Testis (tissue), 3 donors: Measurements from ENCODE around the gene PODXL2. TPM values are rescaled to one million over a fixed set of nuclear protein-coding genes. Genes with fewer than 3 reads are reported as not detected.

Experiments used
- DNase-seq: peaks from one replicate; pipeline ENCODE4 v3.0.0-alpha.2; 2019
- H3K27ac ChIP-seq, 2 donors: fragments of 200-600 bp; sonication (generic); one replicate each; pipeline ENCODE4 v1.5.1; 2019
- H3K27me3 ChIP-seq: fragments of 200-600 bp; sonication (generic); one replicate; pipeline ENCODE4 v1.5.1; 2019
- H3K36me3 ChIP-seq: fragments of 200-600 bp; sonication (generic); one replicate; pipeline ENCODE4 v1.5.1; 2017; ENCODE audit warnings: low read depth; ENCODE audit errors: missing control alignments
- H3K4me1 ChIP-seq: fragments of 200-600 bp; sonication (generic); one replicate; pipeline ENCODE4 v1.5.1; 2019
- H3K4me3 ChIP-seq, 2 donors: fragments of 200-600 bp; sonication (generic); one replicate each; pipeline ENCODE4 v1.5.1; 2017 to 2019
- H3K9me3 ChIP-seq: fragments of 200-600 bp; sonication (generic); one replicate; pipeline ENCODE4 v1.5.1; 2017
- POLR2A ChIP-seq: fragments of 450-650 bp; IDR thresholded peaks from one replicate; pipeline ENCODE4 v1.6.1; 2017; ENCODE audit warnings: antibody characterized with exemption, mild to moderate bottlenecking, moderate library complexity
- WGBS, 2 donors: methylation state at CpG; one replicate each; pipeline ENCODE4 v1.1.5; 2018; 5-methylcytosine and 5-hydroxymethylcytosine counted together
- intact Hi-C: fragments of 100-400 bp; cut with DNase I; formaldehyde crosslinking; loops from one replicate; pipeline ENCODE4 v1.15.1; 2023; ENCODE audit warnings: low total_unique reads
- polyA plus RNA-seq: library from polyadenylated mRNA; stranded (reverse); fragments of 350-450 nt; fragmentation: Illumina TruSeq; extraction: RNeasy Lipid Tissue Mini Kit (QIAGEN cat#74804); gene quantifications from one replicate; pipeline ENCODE4 v1.2.3, GENCODE V29; 2014; ENCODE audit warnings: low read depth, low replicate concordance; ENCODE audit not compliant: insufficient read depth
- total RNA-seq, 2 donors: library from RNA; depleted of rRNA; stranded (reverse); fragments of >200 nt; gene quantifications; one replicate each; pipeline ENCODE4 v1.2.3, GENCODE V29; 2016
- TF ChIP-seq, protein P1 (sequence below), 3 experiments: fragments of 450-650 bp in 2 of 3; fragments of 200-600 bp in 1 of 3; sonication (generic) in 1 of 3; IDR thresholded peaks; one replicate each; pipeline ENCODE4 v1.5.1; 2016 to 2019; ENCODE audit warnings: antibody characterized with exemption in 3 of 3, mild to moderate bottlenecking in 2 of 3, moderate library complexity in 1 of 3

PODXL2 gene
- total and polyA plus RNA-seq, 3 donors from 2014 or later: 51.3 to 88.8 (median 71.9) TPM

DNA sequence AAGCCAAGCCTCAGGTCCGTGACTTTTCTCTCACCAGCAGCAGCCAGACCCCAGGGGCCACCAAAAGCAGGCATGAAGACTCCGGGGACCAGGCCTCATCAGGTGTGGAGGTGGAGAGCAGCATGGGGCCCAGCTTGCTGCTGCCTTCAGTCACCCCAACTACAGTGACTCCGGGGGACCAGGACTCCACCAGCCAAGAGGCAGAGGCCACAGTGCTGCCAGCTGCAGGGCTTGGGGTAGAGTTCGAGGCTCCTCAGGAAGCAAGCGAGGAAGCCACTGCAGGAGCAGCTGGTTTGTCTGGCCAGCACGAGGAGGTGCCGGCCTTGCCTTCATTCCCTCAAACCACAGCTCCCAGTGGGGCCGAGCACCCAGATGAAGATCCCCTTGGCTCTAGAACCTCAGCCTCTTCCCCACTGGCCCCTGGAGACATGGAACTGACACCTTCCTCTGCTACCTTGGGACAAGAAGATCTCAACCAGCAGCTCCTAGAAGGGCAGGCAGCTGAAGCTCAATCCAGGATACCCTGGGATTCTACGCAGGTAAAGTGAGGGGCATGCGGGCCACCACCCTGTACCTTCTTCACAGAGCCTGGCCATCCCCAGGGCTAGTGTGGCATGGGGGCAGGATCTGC is 31.8 kb downstream of the PODXL2 start:
- no peak for DNase-seq
- Histone ChIP-seq H3K36me3 (no peaks in the 10 kb centered on the region), H3K4me1 (no peaks in the 10 kb centered on the region), H3K27ac (no peak overlapping the region), H3K9me3 (no peaks in the 10 kb centered on the region), H3K4me3 (no peak overlapping the region), H3K27me3 (no peaks in the 10 kb centered on the region)
- TF ChIP-seq, protein P1, sequence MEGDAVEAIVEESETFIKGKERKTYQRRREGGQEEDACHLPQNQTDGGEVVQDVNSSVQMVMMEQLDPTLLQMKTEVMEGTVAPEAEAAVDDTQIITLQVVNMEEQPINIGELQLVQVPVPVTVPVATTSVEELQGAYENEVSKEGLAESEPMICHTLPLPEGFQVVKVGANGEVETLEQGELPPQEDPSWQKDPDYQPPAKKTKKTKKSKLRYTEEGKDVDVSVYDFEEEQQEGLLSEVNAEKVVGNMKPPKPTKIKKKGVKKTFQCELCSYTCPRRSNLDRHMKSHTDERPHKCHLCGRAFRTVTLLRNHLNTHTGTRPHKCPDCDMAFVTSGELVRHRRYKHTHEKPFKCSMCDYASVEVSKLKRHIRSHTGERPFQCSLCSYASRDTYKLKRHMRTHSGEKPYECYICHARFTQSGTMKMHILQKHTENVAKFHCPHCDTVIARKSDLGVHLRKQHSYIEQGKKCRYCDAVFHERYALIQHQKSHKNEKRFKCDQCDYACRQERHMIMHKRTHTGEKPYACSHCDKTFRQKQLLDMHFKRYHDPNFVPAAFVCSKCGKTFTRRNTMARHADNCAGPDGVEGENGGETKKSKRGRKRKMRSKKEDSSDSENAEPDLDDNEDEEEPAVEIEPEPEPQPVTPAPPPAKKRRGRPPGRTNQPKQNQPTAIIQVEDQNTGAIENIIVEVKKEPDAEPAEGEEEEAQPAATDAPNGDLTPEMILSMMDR (IDR thresholded peaks at IDR 0.05): no peak
- WGBS, 2 donors: 91 to 94% methylated on average over 5 to 10 of the region's 10 CpGs
- intact Hi-C loops: no loop called here

DNA sequence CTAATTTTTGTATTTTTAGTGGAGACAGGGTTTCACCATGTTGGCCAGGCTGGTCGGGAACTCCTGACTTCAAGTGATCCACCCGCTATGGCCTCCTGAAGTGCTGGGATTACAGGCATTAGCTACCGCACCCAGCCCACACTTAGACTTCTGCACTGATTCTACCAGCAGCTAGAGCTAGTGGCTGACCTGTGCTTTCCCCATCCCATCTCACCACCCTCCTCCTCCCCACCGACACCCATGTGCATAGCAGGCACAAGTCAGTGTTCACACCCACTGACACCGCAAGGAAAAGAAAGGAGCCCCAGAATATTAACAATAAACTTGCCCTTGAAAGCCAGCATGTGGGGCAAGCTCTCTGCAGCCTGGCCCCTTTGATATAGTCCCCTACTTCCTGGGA is 32.6 kb downstream of the PODXL2 start:
- H3K4me1 ChIP-seq: no peaks in the 10 kb centered on the region
- no peak overlapping the region for H3K27ac ChIP-seq
- no peaks in the 10 kb centered on the region for H3K36me3 ChIP-seq
- DNase-seq: no peak
- no peaks in the 10 kb centered on the region for H3K27me3 ChIP-seq
- 92 to 100% methylated on average over 5 of the region's 5 CpGs for WGBS, 2 donors
- intact Hi-C loops: no loop called here
- TF ChIP-seq, protein P1 (IDR thresholded peaks at IDR 0.05): no peak
- no peak for TF ChIP-seq POLR2A
- H3K4me3 ChIP-seq: no peak overlapping the region
- H3K9me3 ChIP-seq: no peaks in the 10 kb centered on the region

DNA sequence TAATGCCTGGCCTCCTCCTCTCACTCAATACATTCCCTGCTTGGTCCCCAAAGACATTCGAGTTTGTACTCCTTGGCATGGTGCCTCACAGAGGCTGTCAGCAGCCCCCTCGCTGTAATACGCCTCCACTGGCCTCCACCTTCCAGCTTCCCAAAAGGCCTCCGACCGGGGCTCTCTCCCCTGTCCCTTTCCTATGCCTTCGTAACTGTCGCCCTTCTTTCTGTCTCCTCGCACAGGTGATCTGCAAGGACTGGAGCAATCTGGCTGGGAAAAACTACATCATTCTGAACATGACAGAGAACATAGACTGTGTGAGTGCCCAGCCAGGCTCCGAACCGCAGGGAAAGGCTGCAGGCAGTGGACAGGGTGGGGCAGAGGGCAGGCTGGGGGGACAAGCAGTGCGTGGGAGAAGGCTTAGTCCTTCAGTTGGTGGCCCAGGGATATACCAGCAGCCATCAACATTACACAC is 33.0 kb downstream of the PODXL2 start:
- no peak for DNase-seq
- WGBS, 2 donors: 86% methylated on average over 11 of the region's 11 CpGs
- no peaks in the 10 kb centered on the region for H3K36me3 ChIP-seq
- intact Hi-C loops: no loop called here
- H3K27ac ChIP-seq: no peak overlapping the region
- H3K27me3 ChIP-seq: no peaks in the 10 kb centered on the region
- TF ChIP-seq, protein P1 (IDR thresholded peaks at IDR 0.05): no peak
- TF ChIP-seq POLR2A: no peak
- H3K4me1 ChIP-seq: no peaks in the 10 kb centered on the region
- no peak overlapping the region for H3K4me3 ChIP-seq
- no peaks in the 10 kb centered on the region for H3K9me3 ChIP-seq

DNA sequence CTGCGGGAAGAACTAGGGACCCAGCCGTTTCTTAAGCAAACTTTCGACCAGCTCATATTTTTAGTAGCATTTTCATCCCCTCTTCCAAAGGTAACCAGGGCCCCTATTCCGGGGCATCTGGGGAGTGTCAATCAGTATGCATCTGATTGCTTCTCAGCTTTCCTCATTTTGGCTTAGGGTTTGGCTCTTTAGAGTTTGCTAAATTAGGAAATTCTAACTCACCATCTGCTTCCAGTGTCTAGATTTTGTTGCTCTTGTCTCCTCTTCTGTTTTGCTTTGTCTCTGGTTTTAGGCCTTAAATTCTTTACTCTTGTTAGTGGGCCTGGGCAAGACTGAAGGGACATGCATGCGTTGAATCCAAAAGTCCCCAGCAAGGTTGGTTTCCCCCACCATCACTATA is 34.2 kb downstream of the PODXL2 start:
- Histone ChIP-seq H3K4me3 (no peak overlapping the region), H3K27ac (no peak overlapping the region), H3K4me1 (no peaks in the 10 kb centered on the region), H3K9me3 (no peaks in the 10 kb centered on the region), H3K36me3 (no peaks in the 10 kb centered on the region), H3K27me3 (no peaks in the 10 kb centered on the region)
- DNase-seq: no peak
- no peak for TF ChIP-seq POLR2A
- TF ChIP-seq, protein P1 (IDR thresholded peaks at IDR 0.05): no peak
- 85 to 90% methylated on average over 5 of the region's 5 CpGs for WGBS, 2 donors
- intact Hi-C loops: no loop called here

DNA sequence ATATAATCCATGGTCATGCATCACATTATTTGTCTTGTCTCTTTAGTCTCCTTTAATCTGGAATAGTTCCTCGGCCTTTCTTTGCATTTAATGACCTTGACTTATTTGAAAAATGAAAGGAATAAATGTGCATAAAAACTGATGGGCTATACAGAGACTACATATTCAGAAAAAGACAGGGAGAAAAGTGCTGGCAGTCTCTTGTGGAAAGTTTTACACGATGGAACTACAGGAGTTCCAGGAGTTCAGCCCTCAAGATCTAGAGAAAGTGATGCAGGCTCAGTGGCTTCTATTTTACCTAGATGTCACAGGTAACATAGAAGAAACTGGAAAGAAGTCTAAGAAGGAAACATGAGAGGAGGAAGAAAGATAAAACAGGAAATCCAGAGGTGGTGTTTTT is 36.2 kb downstream of the PODXL2 start:
- Histone ChIP-seq H3K36me3 (no peaks in the 10 kb centered on the region), H3K4me3 (no peak overlapping the region), H3K9me3 (no peaks in the 10 kb centered on the region), H3K27me3 (no peaks in the 10 kb centered on the region), H3K27ac (no peak overlapping the region), H3K4me1 (no peaks in the 10 kb centered on the region)
- 69 to 74% methylated on average over 2 of the region's 2 CpGs for WGBS, 2 donors
- intact Hi-C loops: no loop called here
- TF ChIP-seq, protein P1 (IDR thresholded peaks at IDR 0.05): no peak
- TF ChIP-seq POLR2A: no peak
- DNase-seq: no peak
